Hepatocyte (in vitro differentiated cells): ENCODE measurements around the gene NLRP8. TPM values are rescaled to one million over a fixed set of nuclear protein-coding genes. Genes with fewer than 3 reads are reported as not detected.

Source experiments
- DNase-seq: peaks from one replicate; pipeline ENCODE4 v3.0.0-alpha.2; 2016; ENCODE audit warnings: low spot score
- H2AFZ ChIP-seq: fragments of 200-600 bp; sonication (generic); 2 replicates; pipeline ENCODE4 v1.6.0; 2016; ENCODE audit warnings: antibody characterized with exemption, mild to moderate bottlenecking
- H3K27ac ChIP-seq: fragments of 200-600 bp; sonication (generic); 2 replicates; pipeline ENCODE4 v1.5.1; 2016; ENCODE audit warnings: mild to moderate bottlenecking
- H3K27me3 ChIP-seq: fragments of 200-600 bp; sonication (generic); 2 replicates; pipeline ENCODE4 v1.6.1; 2016
- H3K36me3 ChIP-seq: fragments of 200-600 bp; sonication (generic); replicated peaks from 2 replicates; pipeline ENCODE4 v1.5.1; 2016; ENCODE audit warnings: low read depth; ENCODE audit not compliant: insufficient read depth
- H3K4me1 ChIP-seq: fragments of 200-600 bp; sonication (generic); 2 replicates; pipeline ENCODE4 v1.5.1; 2016; ENCODE audit warnings: mild to moderate bottlenecking, moderate library complexity; ENCODE audit not compliant: insufficient read depth
- H3K4me2 ChIP-seq: fragments of 200-600 bp; sonication (generic); 2 replicates; pipeline ENCODE4 v1.6.0; 2016
- H3K4me3 ChIP-seq: fragments of 200-600 bp; sonication (generic); 2 replicates; pipeline ENCODE4 v1.5.1; 2016; ENCODE audit warnings: mild to moderate bottlenecking
- H3K79me2 ChIP-seq: fragments of 200-600 bp; sonication (generic); 2 replicates; pipeline ENCODE4 v1.6.0; 2017; ENCODE audit warnings: mild to moderate bottlenecking
- H3K9me2 ChIP-seq: fragments of 200-600 bp; sonication (generic); replicated peaks from 2 replicates; pipeline ENCODE4 v1.6.0; 2017; ENCODE audit warnings: mild to moderate bottlenecking; ENCODE audit not compliant: insufficient read depth
- H3K9me3 ChIP-seq: fragments of 200-600 bp; sonication (generic); 2 replicates; pipeline ENCODE4 v1.5.1; 2016; ENCODE audit warnings: low read depth, mild to moderate bottlenecking
- H4K20me1 ChIP-seq: fragments of 200-600 bp; sonication (generic); 2 replicates; pipeline ENCODE4 v1.6.0; 2016; ENCODE audit warnings: mild to moderate bottlenecking; ENCODE audit not compliant: insufficient read depth, poor library complexity, severe bottlenecking
- CTCF ChIP-seq: fragments of 200-600 bp; sonication (generic); IDR thresholded peaks from 2 replicates; pipeline ENCODE4 v1.5.1; 2016; ENCODE audit warnings: antibody characterized with exemption, mild to moderate bottlenecking; ENCODE audit not compliant: poor library complexity
- EZH2 ChIP-seq: fragments of 200-600 bp; sonication (generic); IDR thresholded peaks from 2 replicates; pipeline ENCODE4 v1.6.1; 2016; ENCODE audit warnings: antibody characterized with exemption, mild to moderate bottlenecking, borderline replicate concordance
- EZH2phosphoT487 ChIP-seq: fragments of 200-600 bp; sonication (generic); IDR thresholded peaks from one replicate; pipeline ENCODE4 v1.6.1; 2018; ENCODE audit warnings: antibody characterized with exemption, mild to moderate bottlenecking, low read depth, moderate library complexity; ENCODE audit not compliant: unreplicated experiment, severe bottlenecking
- WGBS: methylation state at CpG from one replicate; pipeline ENCODE4 v1.1.6; 2016; ENCODE audit warnings: low lambda C conversion rate; ENCODE audit errors: missing lambda C conversion rate; 5-methylcytosine and 5-hydroxymethylcytosine counted together
- polyA plus RNA-seq: library from polyadenylated mRNA; unstranded; fragments of >200 nt; fragmentation: Nextera tagmentation; extraction: Ambion mirVana; gene quantifications from 2 replicates; pipeline ENCODE4 v1.2.1, GENCODE V29; 2016
- total RNA-seq: library from RNA; depleted of rRNA; stranded (reverse); fragments of >200 nt; gene quantifications from 2 replicates; pipeline ENCODE4 v1.2.3, GENCODE V29; 2014

NLRP8 gene
- total and polyA plus RNA-seq, 2 experiments from 2014 or later: not detected

- WGBS: 41% methylated on average over 3 of the region's 3 CpGs
- Histone ChIP-seq H3K9me3 (no peaks in the 10 kb centered on the region), H2AFZ (no peak overlapping the region), H3K9me2 (no peaks in the 10 kb centered on the region), H3K27ac (no peak overlapping the region), H3K79me2 (no peaks in the 10 kb centered on the region), H3K27me3 (no peaks in the 10 kb centered on the region), H3K4me1 (no peaks in the 10 kb centered on the region), H3K4me2 (no peak overlapping the region), H4K20me1 (no peaks in the 10 kb centered on the region), H3K36me3 (no peaks in the 10 kb centered on the region), H3K4me3 (no peak overlapping the region)
- TF ChIP-seq EZH2phosphoT487 (no peak), CTCF (no peak), EZH2 (no peak)
- DNase-seq: no peak
These were observed 26.4 kb downstream of the NLRP8 start for GRCh38 chr19:55973982-55974381.

- Histone ChIP-seq H3K36me3 (no peaks in the 10 kb centered on the region), H3K9me2 (no peaks in the 10 kb centered on the region), H3K4me3 (no peak overlapping the region), H3K79me2 (no peaks in the 10 kb centered on the region), H3K9me3 (no peaks in the 10 kb centered on the region), H3K27ac (no peak overlapping the region), H4K20me1 (no peaks in the 10 kb centered on the region), H2AFZ (no peak overlapping the region), H3K4me1 (no peaks in the 10 kb centered on the region), H3K27me3 (no peaks in the 10 kb centered on the region), H3K4me2 (no peak overlapping the region)
- DNase-seq: no peak
- WGBS: 64% methylated on average over 9 of the region's 9 CpGs
- no peak for TF ChIP-seq CTCF
- TF ChIP-seq EZH2phosphoT487: no peak
- no peak for TF ChIP-seq EZH2
These were observed 32.8 kb downstream of the NLRP8 start for GRCh38 chr19:55980415-55980814.

GRCh38 chr19:55985254-55985653 is 37.6 kb downstream of the NLRP8 start:
- Histone ChIP-seq H3K4me1 (no peaks in the 10 kb centered on the region), H3K79me2 (no peaks in the 10 kb centered on the region), H4K20me1 (no peaks in the 10 kb centered on the region), H3K27ac (no peak overlapping the region), H2AFZ (no peak overlapping the region), H3K9me2 (no peaks in the 10 kb centered on the region), H3K4me2 (no peak overlapping the region), H3K27me3 (no peaks in the 10 kb centered on the region), H3K4me3 (no peak overlapping the region), H3K36me3 (no peaks in the 10 kb centered on the region), H3K9me3 (no peaks in the 10 kb centered on the region)
- DNase-seq: no peak
- TF ChIP-seq EZH2phosphoT487: no peak
- TF ChIP-seq EZH2: no peak
- TF ChIP-seq CTCF: no peak
- whole genome bisulfite sequencing: 39% methylated on average over 1 of the region's 1 CpG

- H2AFZ ChIP-seq: no peak within 1 kb of the TSS
- H3K4me3 ChIP-seq: no peak within 1 kb of the TSS
- DNase-seq: no peak
- no peak for TF ChIP-seq EZH2phosphoT487
- no peak for TF ChIP-seq CTCF
- TF ChIP-seq EZH2: no peak
- H3K27ac ChIP-seq: no peak within 1 kb of the TSS
- H3K9me3 ChIP-seq: no peaks in the 10 kb centered on the region
- no peaks in the 10 kb centered on the region for H3K36me3 ChIP-seq
- H3K9me2 ChIP-seq: no peaks in the 10 kb centered on the region
- no peaks in the 10 kb centered on the region for H4K20me1 ChIP-seq
- no peak within 1 kb of the TSS for H3K4me2 ChIP-seq
- H3K4me1 ChIP-seq: no peaks in the 10 kb centered on the region
- no peaks in the 10 kb centered on the region for H3K79me2 ChIP-seq
- H3K27me3 ChIP-seq: no peaks in the 10 kb centered on the region
- 75% methylated on average over 10 of the region's 10 CpGs for WGBS
These were observed 38.9 kb downstream of the NLRP8 start, which contains the start of gene NLRP5 for GRCh38 chr19:55986487-55986886. Gene NLRP5 (plus strand): TSS chr19:55986775.
